NCI-H2196 (cell line): ENCODE measurements around the gene IQGAP1.
"Not testable (repeated sequence)": the region's sequence is repeated elsewhere in the genome, so short reads cannot be mapped to it uniquely, and the experiment has no call there.

Source experiments
- DNase-seq: peaks from one replicate; lab custom pipeline; 2025; ENCODE audit not compliant: unreplicated experiment; lab: John Stamatoyannopoulos, UW

IQGAP1 gene

GRCh38 chr15:90387534-90388461 is at the start of gene IQGAP1:
Gene IQGAP1 (plus strand): TSS chr15:90388242. CDS start chr15:90388342, 100 bp downstream.
- DNase-seq = peak; percentile 86

DNA sequence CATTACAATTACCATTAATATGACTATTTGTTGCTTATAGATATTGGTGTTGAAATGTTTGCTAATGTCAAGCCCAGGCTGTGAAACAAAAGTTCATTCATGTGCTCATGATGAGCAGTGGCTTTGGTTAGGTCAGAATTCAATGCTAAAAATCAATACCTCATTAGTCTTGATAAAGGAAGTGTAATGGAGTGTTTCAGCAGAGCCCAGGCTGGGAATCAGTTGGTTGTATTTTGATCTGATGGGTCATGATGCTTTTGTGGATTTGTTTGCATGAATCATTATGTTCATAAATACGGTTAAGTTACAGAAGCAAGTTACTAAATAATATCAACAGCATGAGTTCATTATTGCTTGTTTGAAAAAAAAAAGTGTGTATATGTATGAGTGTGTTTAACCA is 49.5 kb upstream of the IQGAP1 start:
- no peak for DNase-seq

- DNase-seq = no peak
Measured at GRCh38 chr15:90340345-90340744, 47.7 kb upstream of the IQGAP1 start.

DNA sequence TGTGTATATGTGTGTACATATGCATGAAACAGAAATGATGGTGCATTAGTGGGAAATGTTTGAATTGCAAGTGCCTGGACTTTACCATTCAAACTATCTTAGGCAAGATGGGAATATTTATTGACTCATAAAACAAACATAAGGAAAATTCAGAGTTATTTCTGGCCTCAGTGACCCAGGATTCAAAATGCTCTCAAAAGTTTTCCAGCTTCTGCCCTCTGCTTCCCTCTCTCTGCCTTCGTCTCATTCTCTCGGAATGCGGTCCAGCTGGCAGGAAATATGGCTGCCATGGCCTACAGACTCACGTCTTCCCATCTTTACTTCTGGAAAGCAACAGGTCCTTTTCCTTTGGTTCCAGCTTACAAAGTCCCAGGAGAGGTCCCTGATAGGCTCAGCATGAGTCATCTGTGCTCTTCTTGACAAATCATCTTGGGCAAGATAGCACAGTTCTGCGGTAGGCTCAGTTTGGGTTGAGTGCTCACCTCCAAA is 44.7 kb upstream of the IQGAP1 start:
- DNase-seq = no peak

GRCh38 chr15:90344662-90345061 is 43.4 kb upstream of the IQGAP1 start:
- DNase-seq = no peak

GRCh38 chr15:90345857-90346256 is 42.2 kb upstream of the IQGAP1 start:
- no peak for DNase-seq

DNA sequence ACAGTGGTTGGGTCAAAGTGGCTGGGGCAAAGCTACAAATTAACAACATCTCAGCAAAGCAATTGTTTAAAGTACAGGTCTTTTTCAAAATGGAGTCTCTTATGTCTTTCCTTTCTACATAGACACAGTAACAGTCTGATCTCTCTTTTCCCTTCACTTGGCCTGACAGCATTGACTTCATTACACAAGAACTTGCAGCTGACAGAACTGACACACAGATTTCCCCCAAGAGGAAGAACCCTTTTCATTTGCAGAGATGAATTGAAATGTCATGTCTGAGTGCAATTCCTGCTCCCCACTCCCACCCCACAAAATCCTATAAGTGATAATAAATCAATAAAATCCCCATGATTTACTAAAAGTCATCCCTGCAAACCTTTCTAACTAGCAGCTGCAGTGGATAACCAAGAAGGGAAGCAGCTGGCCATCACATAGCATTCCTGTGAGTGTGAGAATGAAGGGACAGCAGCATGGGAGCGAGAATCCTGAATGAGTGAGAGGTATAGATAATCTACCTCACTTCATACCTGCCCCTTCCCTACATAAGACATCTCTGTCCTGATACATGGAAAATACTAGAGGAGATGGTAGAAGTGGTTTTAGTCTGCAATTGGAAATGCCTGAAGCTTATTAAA is 40.5 kb upstream of the IQGAP1 start:
- DNase-seq = not testable (repeated sequence)

DNA sequence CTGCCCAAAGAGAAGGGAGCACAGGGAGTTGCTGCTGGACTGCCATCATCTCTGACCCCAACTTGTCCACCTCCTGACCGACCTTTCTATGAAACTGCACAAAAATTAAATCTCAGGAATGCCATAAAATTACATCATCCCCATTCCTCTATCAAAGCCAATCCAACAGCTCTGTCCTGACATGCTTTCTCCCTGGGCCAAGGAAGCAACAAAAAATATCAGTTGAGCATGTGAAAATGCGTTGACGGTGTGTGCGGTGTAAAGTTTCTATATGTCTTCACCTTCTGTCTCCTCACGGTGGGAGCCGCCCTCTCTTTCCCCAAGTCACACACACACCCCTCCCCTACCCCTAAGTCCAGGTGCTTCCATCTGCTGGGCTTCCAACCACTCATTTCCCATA is 39.6 kb upstream of the IQGAP1 start:
- DNase-seq = no peak

- no peak for DNase-seq
Measured at GRCh38 chr15:90349072-90349471, 39.0 kb upstream of the IQGAP1 start.

- no peak for DNase-seq
Measured at GRCh38 chr15:90349821-90350220, 38.2 kb upstream of the IQGAP1 start.

DNA sequence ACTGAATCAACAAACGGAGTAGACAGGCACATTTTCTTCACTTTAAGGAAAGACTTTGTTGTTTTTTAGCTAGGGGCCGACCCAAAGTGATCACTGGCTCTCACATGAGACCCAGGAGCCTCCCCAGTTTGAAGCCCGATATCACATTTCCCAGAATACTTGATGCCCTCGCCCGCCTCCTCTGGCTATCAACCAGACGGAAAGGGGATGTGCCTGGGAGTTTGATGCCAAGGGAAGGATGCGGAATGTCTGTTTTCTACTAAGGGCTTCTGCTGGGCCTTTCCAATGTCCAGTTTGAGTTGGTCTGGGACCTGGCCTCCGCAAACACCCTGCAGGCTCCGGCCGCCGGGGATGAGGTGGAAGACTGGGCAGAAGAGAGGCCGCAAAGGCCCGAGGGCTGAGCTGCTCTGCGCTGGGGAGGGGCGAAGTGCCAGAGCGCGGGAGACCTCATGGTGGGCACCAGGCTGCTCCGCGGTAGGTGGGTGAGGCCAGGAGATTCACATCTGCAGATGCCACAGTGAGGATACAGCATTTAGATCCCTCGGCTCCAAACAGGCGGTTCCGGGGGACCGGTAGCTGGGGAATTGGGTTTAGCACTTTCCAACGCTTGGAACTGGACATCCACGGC is 36.4 kb upstream of the IQGAP1 start:
- DNase-seq = no peak

- DNase-seq = peak; percentile 84
Measured at GRCh38 chr15:90352107-90352893, 35.7 kb upstream of the IQGAP1 start, which contains the start of gene ZNF774. Gene ZNF774 (plus strand): TSS chr15:90352284. CDS start chr15:90354661, 2,377 bp downstream.

DNA sequence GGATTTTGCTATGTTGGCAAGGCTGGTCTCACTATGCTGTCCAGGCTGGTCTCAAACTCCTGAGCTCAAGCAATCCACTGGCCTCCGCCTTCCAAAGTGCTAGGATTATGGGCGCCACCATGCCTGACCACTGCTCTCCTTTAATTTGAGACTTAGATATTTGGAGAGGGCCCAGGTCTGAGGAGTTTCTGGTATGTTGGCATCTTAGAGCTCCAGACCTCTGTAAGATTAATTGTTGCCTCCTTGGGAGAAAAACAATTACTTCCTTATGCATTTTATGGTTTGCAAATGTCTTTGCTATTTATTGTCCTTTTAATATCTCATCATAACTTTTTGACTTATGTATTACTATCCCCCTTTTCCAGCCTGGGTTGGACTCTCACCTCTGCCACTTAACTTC is 33.1 kb upstream of the IQGAP1 start:
- DNase-seq = no peak

DNA sequence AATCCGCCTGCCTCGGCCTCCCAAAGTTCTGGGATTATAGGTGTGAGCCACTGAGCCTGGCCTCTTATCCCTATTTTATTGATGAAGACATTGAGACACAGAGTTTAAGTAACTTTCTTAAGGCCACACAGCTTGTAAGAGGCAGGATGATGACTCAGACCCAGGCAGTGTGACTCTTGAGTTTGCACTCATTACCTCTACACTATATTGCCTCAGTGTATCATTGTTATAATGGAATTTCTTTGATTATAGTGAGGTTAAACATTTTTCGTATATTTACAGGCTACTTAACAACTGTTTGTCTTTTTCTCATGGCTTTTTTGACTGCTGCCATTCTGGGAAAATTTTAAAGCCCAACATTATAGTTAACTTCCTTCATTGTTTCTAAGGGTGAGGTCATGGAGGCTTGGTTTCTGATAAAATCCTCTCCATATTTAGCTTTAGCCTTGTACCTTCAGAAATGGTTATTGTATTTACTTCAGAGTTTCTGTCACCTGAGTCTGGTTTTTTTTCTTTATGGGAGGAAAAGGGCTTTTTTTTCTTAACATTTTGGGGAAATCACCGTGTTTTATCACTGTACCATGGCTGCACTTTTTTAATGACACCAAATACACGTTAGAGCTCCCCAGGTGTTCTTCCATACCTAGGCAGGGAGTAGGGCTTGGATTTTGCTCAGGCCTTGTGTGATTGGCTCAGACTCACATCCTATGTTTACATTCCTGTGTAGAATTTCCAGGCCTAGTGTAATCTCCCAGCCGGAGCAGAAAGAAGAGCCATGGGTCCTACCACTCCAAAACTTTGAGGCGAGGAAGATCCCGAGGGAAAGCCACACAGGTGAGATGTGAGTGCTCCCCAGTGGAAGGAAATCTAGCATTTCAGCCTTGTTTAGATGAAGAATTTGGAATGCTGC is 29.7 kb upstream of the IQGAP1 start:
- DNase-seq = no peak

DNA sequence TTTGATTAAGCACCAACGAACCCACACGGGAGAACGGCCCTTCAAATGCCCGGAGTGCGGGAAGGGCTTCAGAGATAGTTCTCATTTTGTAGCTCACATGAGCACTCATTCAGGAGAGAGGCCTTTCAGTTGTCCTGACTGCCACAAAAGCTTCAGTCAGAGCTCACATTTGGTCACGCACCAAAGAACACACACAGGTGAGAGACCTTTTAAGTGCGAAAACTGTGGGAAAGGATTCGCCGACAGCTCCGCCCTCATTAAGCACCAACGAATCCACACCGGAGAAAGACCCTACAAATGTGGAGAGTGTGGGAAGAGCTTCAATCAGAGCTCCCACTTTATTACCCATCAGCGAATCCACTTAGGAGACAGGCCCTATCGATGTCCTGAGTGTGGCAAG is 27.3 kb upstream of the IQGAP1 start:
- DNase-seq = no peak

- no peak for DNase-seq
Measured at GRCh38 chr15:90362936-90363212, 25.2 kb upstream of the IQGAP1 start.

DNA sequence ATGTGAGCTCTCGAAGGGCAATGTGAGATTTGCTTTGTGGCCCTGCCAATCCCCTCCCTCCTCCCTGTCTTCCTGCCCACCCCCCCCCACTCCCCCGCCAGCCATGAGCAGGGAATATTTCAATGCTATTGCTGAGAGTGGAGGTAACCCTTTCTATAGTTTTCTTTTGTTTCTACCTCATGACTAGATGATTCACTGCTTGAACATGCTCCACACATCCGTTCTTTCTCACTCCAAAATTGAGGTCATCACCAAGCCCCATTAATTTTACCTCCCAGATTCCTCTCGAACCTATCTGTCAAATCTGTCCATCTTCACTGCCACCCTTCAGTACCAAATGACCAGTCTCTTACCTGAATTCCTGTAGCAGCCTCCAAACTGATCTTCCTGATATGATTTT is 23.8 kb upstream of the IQGAP1 start:
- DNase-seq = no peak

- no peak for DNase-seq
Measured at GRCh38 chr15:90365414-90366055, 22.5 kb upstream of the IQGAP1 start.

DNA sequence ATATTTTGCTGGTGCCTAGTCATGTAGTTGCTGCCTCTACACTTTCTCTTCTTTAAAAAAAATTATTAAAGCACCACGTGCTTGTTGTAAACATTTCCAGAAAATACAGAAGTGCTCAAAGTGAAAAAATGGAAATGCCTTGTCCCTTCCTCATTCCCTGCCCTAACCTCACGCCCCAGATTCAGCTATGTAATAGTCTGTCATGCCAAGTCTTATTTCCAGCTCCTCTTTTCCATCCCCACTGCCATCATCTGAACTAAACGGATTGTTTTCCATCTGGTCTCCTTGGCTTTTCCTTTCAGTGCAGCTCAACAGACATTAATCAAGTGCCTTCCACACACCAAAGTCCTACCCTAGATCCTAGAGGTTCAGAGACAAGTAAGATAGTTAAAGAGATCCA is 20.5 kb upstream of the IQGAP1 start:
- no peak for DNase-seq

DNA sequence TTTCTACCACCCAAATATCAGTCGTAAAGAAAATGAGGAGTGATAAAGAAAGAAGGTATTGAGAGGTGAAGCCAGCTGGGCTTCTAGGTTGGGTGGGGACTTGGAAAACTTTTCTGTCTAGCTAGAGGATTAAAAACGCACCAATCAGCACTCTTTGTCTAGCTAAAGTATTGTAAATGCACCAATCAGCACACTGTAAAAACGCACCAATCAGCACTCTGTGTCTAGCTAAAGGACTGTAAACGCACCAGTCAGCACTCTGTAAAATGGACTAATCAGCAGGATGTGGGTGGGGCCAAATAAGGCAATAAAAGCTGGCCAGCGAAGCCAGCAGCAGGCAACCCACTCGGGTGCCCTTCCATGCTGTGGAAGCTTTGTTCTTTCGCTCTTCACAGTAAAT is 13.0 kb upstream of the IQGAP1 start:
- no peak for DNase-seq
